GM12875 (cell line): Measurements from ENCODE around the gene POP5.
"Not testable (repeated sequence)": the region's sequence is repeated elsewhere in the genome, so short reads cannot be mapped to it uniquely, and the experiment has no call there.

Experiments
- H3K4me3 ChIP-seq: one replicate; pipeline ENCODE4 v1.5.1; 2011; ENCODE audit warnings: low read depth, low read length, control low read depth
- CTCF ChIP-seq: IDR thresholded peaks from 2 replicates; pipeline ENCODE4 v1.5.1; 2011; ENCODE audit warnings: low read depth, mild to moderate bottlenecking, control low read depth, inconsistent platforms, low read length, moderate library complexity, borderline replicate concordance; ENCODE audit not compliant: insufficient read depth

POP5 gene

DNA sequence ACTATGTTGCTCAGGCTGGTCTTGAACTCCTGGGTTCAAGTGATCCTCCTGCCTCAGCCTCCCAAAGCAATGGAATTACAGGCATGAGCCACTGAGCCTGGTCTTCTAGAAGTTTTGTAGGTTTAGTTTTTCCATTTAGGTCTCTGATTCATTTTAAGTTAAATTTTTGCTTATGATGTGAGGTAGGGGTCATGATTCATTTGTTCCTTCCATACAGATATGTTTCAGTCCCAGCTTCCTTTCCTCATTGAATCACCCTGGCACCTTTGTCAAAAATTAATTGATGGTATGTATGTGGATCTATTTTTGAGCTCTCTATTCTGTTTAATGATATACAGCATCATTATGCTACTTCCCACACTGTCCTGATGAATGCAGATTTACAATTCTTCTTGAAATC lies 33.6 kb upstream of the POP5 start:
- TF ChIP-seq CTCF = no peak

GRCh38 chr12:120611534-120611933 lies 30.3 kb upstream of the POP5 start:
- H3K4me3 ChIP-seq = not testable (repeated sequence)

More for the DNA sequence above, 33.6 kb upstream of the POP5 start:
- no peak overlapping the region for H3K4me3 ChIP-seq

DNA sequence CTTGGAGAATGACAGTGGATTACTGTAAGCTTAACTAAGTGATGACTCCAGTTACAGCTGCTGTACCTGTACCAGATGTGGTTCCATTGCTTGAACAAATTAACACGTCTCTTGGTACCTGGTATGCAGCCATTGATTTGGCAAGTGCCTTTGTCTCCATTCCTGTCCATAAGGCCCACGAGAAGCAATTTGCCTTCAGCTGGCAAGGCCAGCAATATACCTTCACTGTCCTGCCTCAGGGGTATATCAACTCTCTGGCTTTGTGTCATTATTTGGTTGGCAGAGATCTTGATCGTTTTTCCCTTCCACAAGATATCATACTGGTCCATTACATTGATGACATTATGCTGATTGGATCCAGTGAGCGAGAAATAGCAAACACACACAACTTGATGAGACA lies 29.4 kb upstream of the POP5 start:
- no peak overlapping the region for H3K4me3 ChIP-seq
- TF ChIP-seq CTCF = no peak

DNA sequence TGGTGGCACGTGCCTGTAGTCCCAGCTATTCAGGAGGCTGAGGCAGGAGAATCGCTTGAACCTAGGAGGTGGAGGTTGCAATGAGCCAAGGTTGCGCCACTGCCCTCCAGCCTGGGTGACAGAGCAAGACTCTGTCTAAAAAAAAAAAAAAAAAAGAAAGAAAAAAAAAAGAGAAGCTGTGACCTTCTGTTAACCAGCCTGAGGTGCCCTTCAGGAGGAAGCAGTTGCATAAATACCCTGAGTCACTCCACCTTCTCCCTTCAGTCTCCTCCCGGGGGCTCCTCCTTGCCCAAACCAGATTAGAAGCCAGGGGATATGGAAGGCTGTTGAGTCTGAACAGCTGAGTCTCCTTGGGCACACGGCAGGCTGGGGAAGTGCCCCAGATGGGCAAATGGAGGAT lies 21.2 kb upstream of the POP5 start:
- not testable (repeated sequence) for H3K4me3 ChIP-seq

DNA sequence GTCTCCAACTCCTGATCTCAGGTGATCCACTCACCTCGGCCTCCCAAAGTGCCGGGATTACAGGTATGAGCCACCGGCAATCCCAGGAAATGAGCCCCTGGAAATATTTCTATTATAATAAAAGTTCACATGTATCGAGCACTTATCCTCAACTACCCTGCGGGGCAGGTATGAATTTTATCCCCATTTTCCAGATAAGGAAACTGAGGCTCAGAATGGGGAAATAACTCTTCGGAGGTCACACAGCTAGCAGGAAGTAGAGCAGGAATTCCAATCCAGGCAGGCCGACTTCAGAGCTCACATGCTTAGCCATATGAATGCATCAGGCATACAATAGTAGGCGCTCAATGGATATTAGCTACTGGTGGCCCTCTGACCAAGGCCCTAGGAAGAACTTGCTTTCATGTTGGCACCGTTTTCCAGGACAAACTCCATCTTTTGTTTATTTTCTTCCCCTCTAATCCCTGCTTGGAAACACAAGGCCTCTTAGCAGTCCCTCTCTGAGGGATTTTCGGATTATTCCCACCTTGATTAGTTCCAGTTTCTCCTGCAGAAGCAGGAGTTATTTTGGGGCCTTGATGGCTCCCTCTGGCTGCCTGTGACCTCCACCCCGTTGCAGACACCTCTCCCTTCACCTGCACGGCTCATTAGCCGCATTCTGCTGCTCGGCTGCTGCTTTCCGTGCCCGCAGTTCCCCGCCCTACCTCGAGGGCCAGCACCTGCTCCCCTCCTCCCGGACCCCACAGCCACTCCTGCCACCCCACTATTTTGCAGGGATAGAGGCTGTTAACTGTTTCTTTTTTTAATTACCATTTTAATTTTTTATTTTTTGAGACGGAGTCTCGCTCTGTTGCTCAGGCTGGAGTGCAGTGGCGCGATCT lies 18.7 kb upstream of the POP5 start:
- no peak for TF ChIP-seq CTCF
- no peak overlapping the region for H3K4me3 ChIP-seq

- no peak overlapping the region for H3K4me3 ChIP-seq
- no peak for TF ChIP-seq CTCF
Observed at GRCh38 chr12:120598674-120599463, 17.7 kb upstream of the POP5 start.

GRCh38 chr12:120597861-120598260 lies 16.7 kb upstream of the POP5 start:
- no peak for TF ChIP-seq CTCF

GRCh38 chr12:120596901-120597300 lies 15.7 kb upstream of the POP5 start:
- TF ChIP-seq CTCF = no peak
- H3K4me3 ChIP-seq = no peak overlapping the region

More at GRCh38 chr12:120597861-120598260, 16.7 kb upstream of the POP5 start:
- H3K4me3 ChIP-seq = no peak overlapping the region
